HG02798 (cell line): ENCODE measurements around the gene ZBTB32.
"Not testable (repeated sequence)": the region's sequence is repeated elsewhere in the genome, so short reads cannot be mapped to it uniquely, and the experiment has no call there.

Experiments
- ATAC-seq: cut with Tn5 transposase; IDR thresholded peaks from one replicate; pipeline ENCODE4 v1.9.1; 2021; ENCODE audit warnings: mild to moderate bottlenecking; ENCODE audit not compliant: unreplicated experiment, poor library complexity

The ZBTB32 gene

GRCh38 chr19:35718345-35719041 lies 14.1 kb downstream of the ZBTB32 start:
- ATAC-seq, result peak; percentile 2

DNA sequence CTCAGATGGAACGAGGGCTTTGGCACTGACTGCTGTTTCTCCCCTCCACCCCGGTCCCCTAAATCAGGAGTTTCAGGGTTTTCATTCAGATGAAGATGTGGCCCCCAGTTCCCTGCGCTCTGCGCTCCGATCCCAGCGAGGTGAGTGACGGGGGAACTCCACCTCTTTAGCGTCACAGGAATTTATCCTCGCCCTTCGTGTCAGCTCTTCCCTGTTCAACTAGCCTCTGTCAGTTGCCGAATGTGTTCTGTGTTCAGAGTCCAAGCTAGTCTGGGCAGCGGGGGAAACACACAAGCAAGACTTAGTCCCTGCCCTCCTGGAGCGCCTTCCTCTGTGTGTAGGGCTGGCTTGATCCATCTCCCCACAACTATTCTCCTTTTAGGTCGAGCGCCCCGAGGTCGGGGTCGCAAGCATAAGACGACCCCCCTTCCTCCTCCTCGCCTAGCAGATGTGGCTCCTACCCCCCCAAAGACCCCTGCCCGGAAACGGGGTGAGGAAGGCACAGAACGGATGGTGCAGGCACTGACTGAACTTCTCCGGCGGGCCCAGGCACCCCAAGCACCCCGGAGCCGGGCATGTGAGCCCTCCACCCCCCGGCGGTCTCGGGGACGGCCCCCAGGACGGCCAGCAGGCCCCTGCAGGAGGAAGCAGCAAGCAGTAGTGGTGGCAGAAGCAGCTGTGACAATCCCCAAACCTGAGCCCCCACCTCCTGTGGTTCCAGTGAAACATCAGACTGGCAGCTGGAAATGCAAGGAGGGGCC lies 15.2 kb downstream of the ZBTB32 start:
- no peak for ATAC-seq

DNA sequence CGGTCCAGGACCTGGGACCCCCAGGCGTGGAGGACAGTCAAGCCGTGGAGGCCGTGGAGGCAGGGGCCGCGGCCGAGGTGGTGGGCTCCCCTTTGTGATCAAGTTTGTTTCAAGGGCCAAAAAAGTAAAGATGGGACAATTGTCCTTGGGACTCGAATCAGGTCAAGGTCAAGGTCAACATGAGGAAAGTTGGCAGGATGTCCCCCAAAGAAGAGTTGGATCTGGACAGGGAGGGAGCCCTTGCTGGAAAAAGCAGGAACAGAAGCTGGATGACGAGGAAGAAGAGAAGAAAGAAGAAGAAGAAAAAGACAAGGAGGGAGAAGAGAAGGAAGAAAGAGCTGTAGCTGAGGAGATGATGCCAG lies 15.8 kb downstream of the ZBTB32 start:
- ATAC-seq, result no peak

DNA sequence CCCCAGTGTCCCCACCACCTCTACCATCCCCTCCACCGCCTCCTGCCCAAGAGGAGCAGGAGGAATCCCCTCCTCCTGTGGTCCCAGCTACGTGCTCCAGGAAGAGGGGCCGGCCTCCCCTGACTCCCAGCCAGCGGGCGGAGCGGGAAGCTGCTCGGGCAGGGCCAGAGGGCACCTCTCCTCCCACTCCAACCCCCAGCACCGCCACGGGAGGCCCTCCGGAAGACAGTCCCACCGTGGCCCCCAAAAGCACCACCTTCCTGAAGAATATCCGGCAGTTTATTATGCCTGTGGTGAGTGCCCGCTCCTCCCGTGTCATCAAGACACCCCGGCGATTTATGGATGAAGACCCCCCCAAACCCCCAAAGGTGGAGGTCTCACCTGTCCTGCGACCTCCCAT lies 16.3 kb downstream of the ZBTB32 start:
- no peak for ATAC-seq

DNA sequence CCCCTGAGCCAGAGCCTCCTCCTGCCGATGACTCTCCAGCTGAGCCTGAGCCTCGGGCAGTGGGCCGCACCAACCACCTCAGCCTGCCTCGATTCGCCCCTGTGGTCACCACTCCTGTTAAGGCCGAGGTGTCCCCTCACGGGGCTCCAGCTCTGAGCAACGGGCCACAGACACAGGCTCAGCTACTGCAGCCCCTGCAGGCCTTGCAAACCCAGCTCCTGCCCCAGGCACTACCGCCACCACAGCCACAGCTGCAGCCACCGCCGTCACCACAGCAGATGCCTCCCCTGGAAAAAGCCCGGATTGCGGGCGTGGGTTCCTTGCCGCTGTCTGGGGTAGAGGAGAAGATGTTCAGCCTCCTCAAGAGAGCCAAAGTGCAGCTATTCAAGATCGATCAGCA lies 17.0 kb downstream of the ZBTB32 start:
- no peak for ATAC-seq

DNA sequence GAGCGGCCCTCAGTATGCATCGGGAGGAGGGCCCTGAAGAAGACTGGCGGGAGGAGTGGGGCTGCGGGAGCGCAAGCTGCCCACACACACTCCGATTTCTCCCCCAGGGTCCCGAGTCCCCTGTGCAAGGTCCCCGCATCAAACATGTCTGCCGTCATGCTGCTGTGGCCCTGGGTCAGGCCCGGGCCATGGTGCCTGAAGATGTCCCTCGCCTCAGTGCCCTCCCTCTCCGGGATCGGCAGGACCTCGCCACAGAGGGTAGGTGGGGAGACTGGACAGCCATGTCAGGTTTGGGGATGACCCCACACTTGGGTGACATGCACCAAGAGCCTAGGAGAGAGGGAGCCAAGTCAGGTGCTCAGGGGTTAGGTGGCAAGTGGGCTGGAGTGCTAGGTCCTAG lies 18.1 kb downstream of the ZBTB32 start:
- ATAC-seq, result no peak

- ATAC-seq, result no peak
Measured at GRCh38 chr19:35722897-35723296, 18.5 kb downstream of the ZBTB32 start.

- ATAC-seq, result no peak
Measured at GRCh38 chr19:35723671-35724070, 19.3 kb downstream of the ZBTB32 start.

GRCh38 chr19:35724132-35724531 lies 19.8 kb downstream of the ZBTB32 start:
- ATAC-seq, result not testable (repeated sequence)

DNA sequence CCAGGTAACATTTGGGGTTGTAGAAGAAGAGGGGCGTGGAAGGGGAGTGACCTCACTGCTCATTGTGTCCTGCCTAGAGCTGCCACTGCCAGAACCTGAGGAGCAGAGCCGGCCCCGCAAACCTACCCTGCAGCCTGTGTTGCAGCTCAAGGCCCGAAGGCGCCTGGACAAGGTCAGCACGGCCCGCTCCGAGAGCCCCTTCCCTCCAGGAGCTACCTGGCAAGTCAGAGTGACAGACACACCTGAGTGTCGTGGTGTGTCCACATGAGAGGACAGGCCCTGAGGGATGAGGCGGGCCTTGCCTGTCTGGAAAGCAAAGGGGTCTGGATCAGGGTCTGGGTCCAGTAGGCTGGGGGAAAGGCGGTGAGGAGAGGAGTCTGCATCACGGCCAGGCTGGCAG lies 20.2 kb downstream of the ZBTB32 start:
- no peak for ATAC-seq

GRCh38 chr19:35725216-35725861 lies 21.0 kb downstream of the ZBTB32 start:
- ATAC-seq, result no peak

DNA sequence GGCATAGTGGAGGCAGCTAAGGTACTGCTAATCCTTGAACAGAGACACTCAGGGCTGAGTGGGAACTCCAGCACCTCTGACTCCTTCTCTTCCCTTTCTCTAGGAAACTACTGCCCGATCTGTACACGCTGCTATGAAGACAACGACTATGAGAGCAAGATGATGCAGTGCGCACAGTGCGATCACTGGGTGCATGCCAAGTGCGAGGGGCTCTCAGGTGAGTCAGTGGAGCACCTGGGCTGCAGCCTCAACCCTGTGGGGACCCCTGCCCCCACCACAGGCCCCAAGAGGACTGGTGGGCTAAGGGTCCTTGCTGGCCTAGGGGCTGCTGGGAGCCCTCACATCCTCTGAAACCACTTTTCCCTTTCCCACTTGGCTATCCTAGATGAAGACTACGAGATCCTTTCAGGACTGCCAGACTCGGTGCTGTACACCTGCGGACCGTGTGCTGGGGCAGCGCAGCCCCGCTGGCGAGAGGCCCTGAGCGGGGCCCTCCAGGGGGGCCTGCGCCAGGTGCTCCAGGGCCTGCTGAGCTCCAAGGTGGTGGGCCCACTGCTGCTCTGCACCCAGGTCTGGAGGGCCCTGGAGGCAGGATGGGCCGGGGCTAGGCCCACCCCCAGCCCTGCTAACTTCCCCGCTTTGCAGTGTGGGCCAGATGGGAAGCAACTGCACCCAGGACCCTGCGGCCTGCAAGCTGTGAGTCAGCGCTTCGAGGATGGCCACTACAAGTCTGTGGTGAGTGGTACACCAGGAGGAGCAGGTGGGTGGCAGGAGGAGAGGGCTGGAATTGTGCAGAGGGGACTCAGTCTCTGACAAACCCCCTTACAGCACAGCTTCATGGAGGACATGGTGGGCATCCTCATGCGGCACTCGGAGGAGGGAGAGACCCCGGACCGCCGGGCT lies 22.9 kb downstream of the ZBTB32 start:
- no peak for ATAC-seq

DNA sequence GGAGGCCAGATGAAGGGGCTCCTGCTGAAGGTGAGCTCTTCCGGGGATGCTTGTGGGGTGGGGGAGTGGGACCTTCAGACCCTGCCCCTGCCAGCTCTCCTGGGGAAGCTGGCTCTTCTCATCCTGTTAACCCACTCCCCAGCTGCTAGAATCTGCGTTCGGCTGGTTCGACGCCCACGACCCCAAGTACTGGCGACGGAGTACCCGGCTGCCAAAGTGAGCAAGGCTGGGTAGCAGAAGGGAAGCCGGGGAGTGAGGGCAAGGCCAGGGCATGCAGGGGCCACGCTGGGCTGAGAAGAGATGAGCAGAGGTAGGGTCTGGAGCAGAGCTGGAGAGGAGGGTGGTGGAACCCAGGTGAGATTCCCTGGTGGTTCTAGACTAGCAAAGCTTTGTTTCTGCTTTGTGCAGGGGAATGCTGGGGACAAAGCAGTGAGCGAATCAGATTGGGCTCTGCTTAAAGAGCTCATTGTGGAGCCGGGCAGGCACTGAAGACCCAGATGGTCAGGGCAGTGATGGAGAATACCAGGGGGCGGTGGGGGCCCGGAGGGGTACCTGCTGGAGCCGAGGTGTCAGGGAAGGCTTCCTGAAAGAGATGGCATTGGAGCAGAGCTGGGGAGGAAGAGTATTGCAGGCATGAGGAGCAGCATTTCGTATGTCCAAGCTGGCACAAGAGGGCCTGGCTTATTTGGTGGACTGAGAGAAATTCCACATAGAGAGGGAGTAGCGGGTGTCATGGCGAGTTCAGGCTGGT lies 23.8 kb downstream of the ZBTB32 start:
- no peak for ATAC-seq

GRCh38 chr19:35729021-35729420 lies 24.7 kb downstream of the ZBTB32 start:
- no peak for ATAC-seq

DNA sequence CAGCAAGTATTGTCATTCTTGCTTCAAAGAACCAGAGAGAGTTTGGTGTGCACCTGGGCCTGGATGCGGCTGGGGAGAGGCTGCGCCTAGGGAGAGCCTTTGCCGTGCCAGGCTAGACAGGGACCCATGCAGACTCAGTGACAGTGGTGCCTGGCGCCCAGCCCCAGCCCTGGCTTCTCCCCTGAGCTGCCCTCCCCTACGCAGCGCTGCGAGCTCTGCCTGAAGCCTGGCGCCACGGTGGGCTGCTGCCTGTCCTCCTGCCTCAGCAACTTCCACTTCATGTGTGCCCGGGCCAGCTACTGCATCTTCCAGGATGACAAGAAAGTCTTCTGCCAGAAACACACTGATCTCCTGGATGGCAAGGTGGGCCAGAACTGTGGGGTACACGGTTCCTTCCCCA lies 25.4 kb downstream of the ZBTB32 start:
- ATAC-seq, result no peak

DNA sequence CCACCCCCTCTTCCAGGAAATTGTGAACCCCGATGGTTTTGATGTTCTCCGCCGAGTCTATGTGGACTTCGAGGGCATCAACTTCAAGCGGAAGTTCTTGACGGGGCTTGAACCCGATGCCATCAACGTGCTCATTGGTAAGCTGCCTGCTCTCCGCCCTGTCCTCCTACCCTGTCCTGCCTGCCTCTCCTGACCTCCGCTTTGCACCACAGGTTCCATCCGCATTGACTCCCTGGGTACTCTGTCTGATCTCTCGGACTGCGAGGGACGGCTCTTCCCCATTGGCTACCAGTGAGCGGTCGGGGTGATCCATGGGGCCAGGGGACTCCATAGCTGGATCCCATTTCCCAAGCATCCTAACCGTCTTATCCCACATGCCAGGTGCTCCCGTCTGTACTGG lies 26.0 kb downstream of the ZBTB32 start:
- no peak for ATAC-seq

DNA sequence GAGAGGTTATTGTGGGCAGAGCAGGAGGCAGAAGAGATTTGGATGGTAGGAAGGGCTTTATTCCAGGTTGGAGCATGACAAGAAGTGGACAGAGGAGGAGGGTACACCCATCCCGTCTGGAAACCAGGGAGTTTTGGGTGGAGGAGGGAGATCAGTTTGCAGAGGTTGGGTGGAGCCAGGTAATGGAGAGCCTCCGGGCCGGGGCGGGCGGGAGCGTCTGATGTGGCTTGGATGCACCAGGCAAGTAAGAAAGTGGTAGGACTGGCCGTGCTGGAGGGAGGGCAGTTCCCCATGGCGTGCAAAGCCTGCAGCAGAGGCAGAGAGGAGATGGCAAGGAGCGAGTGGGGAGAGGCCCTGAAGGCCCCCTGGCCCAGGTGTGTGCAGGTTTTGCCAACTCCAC lies 27.0 kb downstream of the ZBTB32 start:
- no peak for ATAC-seq

DNA sequence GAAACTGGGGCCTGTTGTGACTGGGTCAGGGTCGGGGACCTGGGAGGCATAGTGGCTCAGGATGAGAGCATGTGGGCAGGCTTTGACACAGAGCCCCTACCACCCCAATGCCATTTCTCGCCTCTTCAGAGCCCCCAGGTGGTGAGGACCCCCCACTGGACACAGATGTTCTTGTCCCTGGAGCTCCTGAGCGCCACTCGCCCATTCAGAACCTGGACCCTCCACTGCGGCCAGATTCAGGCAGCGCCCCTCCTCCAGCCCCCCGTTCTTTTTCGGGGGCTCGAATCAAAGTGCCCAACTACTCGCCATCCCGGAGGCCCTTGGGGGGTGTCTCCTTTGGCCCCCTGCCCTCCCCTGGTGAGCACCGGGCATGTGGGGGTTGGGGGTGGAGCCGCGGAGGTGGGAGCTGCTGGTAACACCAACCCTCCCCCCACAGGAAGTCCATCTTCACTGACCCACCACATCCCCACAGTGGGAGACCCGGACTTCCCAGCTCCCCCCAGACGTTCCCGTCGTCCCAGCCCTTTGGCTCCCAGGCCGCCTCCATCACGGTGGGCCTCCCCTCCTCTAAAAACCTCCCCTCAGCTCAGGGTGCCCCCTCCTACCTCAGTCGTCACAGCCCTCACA lies 27.5 kb downstream of the ZBTB32 start:
- ATAC-seq, result no peak

DNA sequence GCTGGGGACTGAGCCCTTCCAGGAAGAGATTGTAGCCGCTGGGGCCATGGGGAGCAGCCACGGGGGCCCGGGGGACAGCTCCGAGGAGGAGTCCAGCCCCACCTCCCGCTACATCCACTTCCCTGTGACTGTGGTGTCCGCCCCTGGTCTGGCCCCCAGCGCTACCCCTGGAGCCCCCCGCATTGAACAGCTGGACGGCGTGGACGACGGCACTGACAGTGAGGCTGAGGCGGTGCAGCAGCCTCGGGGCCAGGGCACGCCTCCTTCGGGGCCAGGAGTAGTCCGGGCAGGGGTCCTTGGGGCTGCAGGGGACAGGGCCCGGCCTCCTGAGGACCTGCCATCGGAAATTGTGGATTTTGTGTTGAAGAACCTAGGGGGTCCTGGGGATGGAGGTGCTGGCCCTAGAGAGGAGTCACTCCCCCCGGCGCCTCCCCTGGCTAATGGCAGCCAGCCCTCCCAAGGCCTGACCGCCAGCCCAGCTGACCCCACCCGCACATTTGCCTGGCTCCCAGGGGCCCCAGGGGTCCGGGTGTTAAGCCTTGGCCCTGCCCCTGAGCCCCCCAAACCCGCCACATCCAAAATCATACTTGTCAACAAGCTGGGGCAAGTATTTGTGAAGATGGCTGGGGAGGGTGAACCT lies 28.3 kb downstream of the ZBTB32 start:
- no peak for ATAC-seq
